Nephron progenitor cell (in vitro differentiated cells): Measurements from ENCODE around the gene CLMP.

Experiments
- DNase-seq: peaks from one replicate; pipeline ENCODE4 v3.0.0; 2021
- H3K27ac Mint-ChIP-seq: 2 replicates; pipeline ENCODE4 v1.8.0; 2021; ENCODE audit warnings: mild to moderate bottlenecking, moderate library complexity, mixed read lengths
- H3K27me3 Mint-ChIP-seq: 2 replicates; pipeline ENCODE4 v1.8.0; 2021; ENCODE audit warnings: mild to moderate bottlenecking, low read depth, mixed read lengths; ENCODE audit not compliant: poor library complexity
- H3K36me3 Mint-ChIP-seq: 2 replicates; pipeline ENCODE4 v1.8.0; 2021; ENCODE audit warnings: low read depth, mixed read lengths
- H3K4me1 Mint-ChIP-seq: 2 replicates; pipeline ENCODE4 v1.8.0; 2021; ENCODE audit warnings: mixed read lengths
- H3K4me3 Mint-ChIP-seq: 2 replicates; pipeline ENCODE4 v1.8.0; 2021; ENCODE audit warnings: mild to moderate bottlenecking, moderate library complexity, mixed read lengths
- H3K9me3 Mint-ChIP-seq: 2 replicates; pipeline ENCODE4 v1.8.0; 2021; ENCODE audit warnings: mild to moderate bottlenecking, moderate library complexity, mixed read lengths
- TF ChIP-seq, protein P1 (sequence below): fragments of 200-600 bp; sonication (generic); IDR thresholded peaks from 2 replicates; pipeline ENCODE4 v1.5.0; 2021; ENCODE audit warnings: antibody characterized with exemption

CLMP gene

DNA sequence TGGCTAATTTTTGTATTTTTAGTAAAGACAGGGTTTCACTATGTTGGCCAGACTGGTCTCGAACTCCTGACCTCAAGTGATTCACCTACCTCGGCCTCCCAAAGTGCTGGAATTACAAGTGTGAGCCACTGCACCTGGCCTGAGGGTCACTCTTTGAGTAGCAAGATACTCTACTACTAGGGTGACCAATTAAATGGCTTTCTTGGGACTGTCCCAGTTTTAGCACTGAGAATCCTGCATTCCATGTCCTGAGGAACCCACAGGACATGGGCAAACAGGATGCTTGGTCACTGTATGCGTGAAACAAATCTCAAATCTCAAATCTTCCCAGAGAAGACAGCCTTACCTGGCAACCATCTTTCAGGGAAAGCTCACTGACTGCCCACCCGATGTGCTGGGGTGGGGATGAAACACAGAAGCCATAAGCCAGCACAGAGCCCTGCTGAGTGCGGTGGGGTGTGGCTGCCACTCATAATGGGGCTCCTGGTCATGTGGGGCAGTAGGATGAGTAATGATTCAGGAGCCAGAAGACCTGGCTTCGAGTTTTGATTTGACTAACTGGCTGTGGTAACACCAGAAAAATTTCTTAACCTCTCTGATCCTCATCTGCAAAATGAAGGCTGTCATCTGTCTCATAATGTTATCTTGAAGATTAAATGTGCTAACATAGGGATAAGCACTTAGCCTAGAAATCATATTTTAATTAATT is 11.5 kb downstream of the CLMP start:
- no peak for DNase-seq
- Mint-ChIP-seq H3K4me1 (peaks cover 67% of the 10 kb centered on the region), H3K9me3 (peaks cover 8% of the 10 kb centered on the region), H3K4me3 (no peak overlapping the region), H3K36me3 (peaks cover 40% of the 10 kb centered on the region), H3K27ac (no peak overlapping the region), H3K27me3 (peaks cover 11% of the 10 kb centered on the region)
- TF ChIP-seq, protein P1, sequence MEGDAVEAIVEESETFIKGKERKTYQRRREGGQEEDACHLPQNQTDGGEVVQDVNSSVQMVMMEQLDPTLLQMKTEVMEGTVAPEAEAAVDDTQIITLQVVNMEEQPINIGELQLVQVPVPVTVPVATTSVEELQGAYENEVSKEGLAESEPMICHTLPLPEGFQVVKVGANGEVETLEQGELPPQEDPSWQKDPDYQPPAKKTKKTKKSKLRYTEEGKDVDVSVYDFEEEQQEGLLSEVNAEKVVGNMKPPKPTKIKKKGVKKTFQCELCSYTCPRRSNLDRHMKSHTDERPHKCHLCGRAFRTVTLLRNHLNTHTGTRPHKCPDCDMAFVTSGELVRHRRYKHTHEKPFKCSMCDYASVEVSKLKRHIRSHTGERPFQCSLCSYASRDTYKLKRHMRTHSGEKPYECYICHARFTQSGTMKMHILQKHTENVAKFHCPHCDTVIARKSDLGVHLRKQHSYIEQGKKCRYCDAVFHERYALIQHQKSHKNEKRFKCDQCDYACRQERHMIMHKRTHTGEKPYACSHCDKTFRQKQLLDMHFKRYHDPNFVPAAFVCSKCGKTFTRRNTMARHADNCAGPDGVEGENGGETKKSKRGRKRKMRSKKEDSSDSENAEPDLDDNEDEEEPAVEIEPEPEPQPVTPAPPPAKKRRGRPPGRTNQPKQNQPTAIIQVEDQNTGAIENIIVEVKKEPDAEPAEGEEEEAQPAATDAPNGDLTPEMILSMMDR: no peak

DNA sequence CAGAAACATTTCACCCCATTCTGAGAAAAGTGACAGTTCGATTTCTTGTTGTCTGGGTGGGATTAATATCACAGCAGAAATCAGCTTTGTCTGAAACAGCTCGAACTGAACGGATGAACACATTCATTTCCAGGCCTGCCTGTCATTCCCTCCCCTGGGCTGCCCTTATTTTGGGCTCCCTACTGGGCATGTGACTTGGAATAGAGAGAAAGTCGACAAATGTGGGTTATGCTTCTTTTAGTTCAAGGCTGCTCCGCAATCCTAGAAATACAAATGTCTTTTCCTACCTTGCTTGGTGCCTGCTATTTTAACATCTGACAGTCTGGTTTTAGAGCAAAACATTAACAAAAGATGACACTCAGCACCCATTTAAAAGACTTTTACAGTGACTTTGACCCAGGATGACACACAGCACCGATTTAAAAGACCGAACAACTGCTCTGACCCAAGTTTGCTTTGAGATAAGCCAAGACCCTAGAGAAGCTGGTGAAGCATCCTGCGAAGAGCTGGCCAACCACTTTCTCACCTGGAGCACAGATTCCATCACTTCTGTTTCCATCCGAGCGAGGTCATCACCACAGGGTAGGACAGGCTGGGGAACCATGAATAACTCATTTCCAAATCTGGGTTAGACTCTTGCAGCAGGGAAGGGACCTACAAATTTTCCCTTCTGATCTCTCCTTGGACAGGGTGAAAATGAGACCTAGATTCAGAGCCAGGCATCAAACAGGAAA is 13.1 kb downstream of the CLMP start:
- H3K4me1 Mint-ChIP-seq: peaks cover 50% of the 10 kb centered on the region
- TF ChIP-seq, protein P1: no peak
- no peak overlapping the region for H3K4me3 Mint-ChIP-seq
- peaks cover 11% of the 10 kb centered on the region for H3K27me3 Mint-ChIP-seq
- H3K36me3 Mint-ChIP-seq: peaks cover 50% of the 10 kb centered on the region
- H3K27ac Mint-ChIP-seq: peak overlapping the region; percentile 23
- peaks cover 8% of the 10 kb centered on the region for H3K9me3 Mint-ChIP-seq
- no peak for DNase-seq

DNA sequence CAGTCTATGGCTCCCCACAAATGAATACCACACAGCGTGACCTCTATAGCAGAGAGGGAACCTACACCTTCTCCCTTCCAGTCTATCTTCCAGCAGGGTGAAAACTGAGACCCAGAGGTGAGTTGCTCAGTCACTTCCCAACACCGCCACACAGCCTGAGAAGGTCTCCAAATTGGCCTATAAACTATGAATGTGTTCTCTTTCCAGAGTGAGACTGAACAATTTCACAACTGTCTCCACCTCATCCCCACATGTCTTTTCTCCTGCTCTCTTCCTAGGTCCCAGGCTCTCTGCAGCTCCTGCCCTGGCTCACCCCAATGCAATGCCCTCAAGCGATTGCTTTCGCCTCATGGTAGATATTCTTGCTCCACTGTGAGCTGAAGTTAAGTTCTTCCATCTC is 14.0 kb downstream of the CLMP start:
- peaks cover 56% of the 10 kb centered on the region for H3K36me3 Mint-ChIP-seq
- no peak for DNase-seq
- H3K4me1 Mint-ChIP-seq: peaks cover 50% of the 10 kb centered on the region
- H3K4me3 Mint-ChIP-seq: no peak overlapping the region
- TF ChIP-seq, protein P1: no peak
- peaks cover 8% of the 10 kb centered on the region for H3K9me3 Mint-ChIP-seq
- H3K27me3 Mint-ChIP-seq: peaks cover 11% of the 10 kb centered on the region
- no peak overlapping the region for H3K27ac Mint-ChIP-seq

DNA sequence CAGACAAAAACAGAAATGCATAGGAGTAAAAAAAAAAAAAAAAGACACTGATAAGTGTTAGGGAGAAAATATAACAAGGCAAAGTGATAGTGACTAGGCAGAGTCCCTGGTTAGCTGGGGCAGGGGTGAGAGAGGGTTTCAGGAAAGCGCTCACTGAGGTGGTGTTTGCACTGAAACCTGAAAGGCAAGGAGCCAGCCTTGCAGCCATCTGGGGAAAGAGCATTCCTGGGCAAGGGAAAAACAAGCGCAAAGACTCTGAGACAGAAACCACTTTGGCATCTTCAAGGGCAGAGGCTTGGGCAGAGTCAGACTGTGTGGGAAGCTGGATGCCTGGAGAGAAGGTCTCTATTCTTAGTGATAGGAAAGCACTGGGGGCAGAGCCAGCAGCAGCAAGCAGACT is 14.5 kb downstream of the CLMP start:
- Mint-ChIP-seq H3K36me3 (peaks cover 56% of the 10 kb centered on the region), H3K27me3 (peaks cover 11% of the 10 kb centered on the region), H3K9me3 (peaks cover 8% of the 10 kb centered on the region), H3K4me3 (no peak overlapping the region), H3K4me1 (peaks cover 45% of the 10 kb centered on the region), H3K27ac (no peak overlapping the region)
- TF ChIP-seq, protein P1: no peak
- DNase-seq: no peak

DNA sequence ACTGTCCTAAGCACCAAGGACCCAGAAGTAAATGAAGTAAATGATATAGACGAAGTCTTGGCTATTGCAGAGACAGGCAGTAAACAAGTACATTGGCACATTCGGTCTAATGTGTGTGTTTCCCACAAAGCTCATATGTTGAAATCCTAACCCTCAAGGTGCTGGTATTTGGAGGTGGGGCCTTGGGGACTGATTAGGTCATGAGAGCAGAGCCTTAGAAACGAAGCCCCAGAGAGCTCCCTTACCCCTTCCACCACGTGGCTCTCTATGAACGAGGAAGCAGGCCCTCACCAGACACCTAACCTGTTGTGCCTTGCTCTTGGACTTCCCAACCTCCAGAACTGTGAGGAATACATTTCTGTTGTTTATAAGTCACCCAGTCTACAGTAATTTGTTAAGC is 14.9 kb downstream of the CLMP start:
- Mint-ChIP-seq H3K4me1 (peaks cover 43% of the 10 kb centered on the region), H3K9me3 (peaks cover 8% of the 10 kb centered on the region), H3K4me3 (no peak overlapping the region), H3K36me3 (peaks cover 56% of the 10 kb centered on the region), H3K27ac (no peak overlapping the region), H3K27me3 (peaks cover 11% of the 10 kb centered on the region)
- DNase-seq: no peak
- TF ChIP-seq, protein P1: no peak
